ENCODE measurements around the gene MIPOL1.
"Not testable (repeated sequence)": the region's sequence is repeated elsewhere in the genome, so short reads cannot be mapped to it uniquely, and the experiment has no call there.

The MIPOL1 gene

GRCh38 chr14:37295262-37295661, 97.5 kb downstream of the MIPOL1 start:
- DNase-seq: not testable (repeated sequence)

- DNase-seq: no peak
These were observed 113.5 kb downstream of the MIPOL1 start for GRCh38 chr14:37311252-37311651.

GRCh38 chr14:37318938-37319337, 121.2 kb downstream of the MIPOL1 start:
- no peak for DNase-seq

GRCh38 chr14:37320106-37320505, 122.4 kb downstream of the MIPOL1 start:
- no peak for DNase-seq

GRCh38 chr14:37325332-37325731, 127.6 kb downstream of the MIPOL1 start:
- DNase-seq: no peak

GRCh38 chr14:37326434-37326833, 128.7 kb downstream of the MIPOL1 start:
- DNase-seq: no peak

- DNase-seq: not testable (repeated sequence)
These were observed 130.2 kb downstream of the MIPOL1 start for GRCh38 chr14:37327933-37328332.

- no peak for DNase-seq
These were observed 130.9 kb downstream of the MIPOL1 start for GRCh38 chr14:37328673-37329072.

GRCh38 chr14:37329189-37330001, 131.7 kb downstream of the MIPOL1 start:
- no peak for DNase-seq

- no peak for DNase-seq
These were observed 133.2 kb downstream of the MIPOL1 start for GRCh38 chr14:37330910-37331309.

GRCh38 chr14:37340353-37340752, 142.6 kb downstream of the MIPOL1 start:
- DNase-seq: no peak

GRCh38 chr14:37343307-37344094, 145.8 kb downstream of the MIPOL1 start:
- DNase-seq: no peak

- DNase-seq: no peak
These were observed 165.9 kb downstream of the MIPOL1 start for GRCh38 chr14:37363661-37364060.

GRCh38 chr14:37369425-37369824, 171.7 kb downstream of the MIPOL1 start:
- no peak for DNase-seq

- no peak for DNase-seq
These were observed 177.8 kb downstream of the MIPOL1 start for GRCh38 chr14:37375566-37375965.

- no peak for DNase-seq
These were observed 179.3 kb downstream of the MIPOL1 start for GRCh38 chr14:37376944-37377609.

GRCh38 chr14:37384870-37385596, 187.3 kb downstream of the MIPOL1 start:
- DNase-seq: no peak

GRCh38 chr14:37397157-37397940, 199.6 kb downstream of the MIPOL1 start:
- not testable (repeated sequence) for DNase-seq

GRCh38 chr14:37397941-37398215, 200.1 kb downstream of the MIPOL1 start:
- DNase-seq: no peak

GRCh38 chr14:37399517-37399916, 201.8 kb downstream of the MIPOL1 start:
- no peak for DNase-seq

- no peak for DNase-seq
These were observed 203.4 kb downstream of the MIPOL1 start for GRCh38 chr14:37401093-37401492.

GRCh38 chr14:37403626-37404025, 205.9 kb downstream of the MIPOL1 start:
- DNase-seq: no peak
